Chondrocyte (in vitro differentiated cells): Measurements from ENCODE around the gene P2RY12. TPM values are rescaled to one million over a fixed set of nuclear protein-coding genes. Genes with fewer than 3 reads are reported as not detected.

Experiments used
- DNase-seq: peaks from one replicate; pipeline ENCODE4 v3.0.0; 2021; ENCODE audit warnings: mixed read lengths, low spot score
- H3K27ac Mint-ChIP-seq: one replicate; pipeline ENCODE4 v1.8.0; 2021; ENCODE audit warnings: mild to moderate bottlenecking, moderate library complexity, mixed read lengths; ENCODE audit not compliant: unreplicated experiment
- H3K27me3 Mint-ChIP-seq: 2 replicates; pipeline ENCODE4 v1.8.0; 2021; ENCODE audit warnings: low read depth, mixed read lengths
- H3K36me3 Mint-ChIP-seq: 2 replicates; pipeline ENCODE4 v1.8.0; 2021; ENCODE audit warnings: low read depth, mixed read lengths
- H3K4me1 Mint-ChIP-seq: 2 replicates; pipeline ENCODE4 v1.8.0; 2021; ENCODE audit warnings: low read depth, mild to moderate bottlenecking, mixed read lengths
- H3K4me3 Mint-ChIP-seq: one replicate; pipeline ENCODE4 v1.8.0; 2021; ENCODE audit warnings: mild to moderate bottlenecking, moderate library complexity, mixed read lengths; ENCODE audit not compliant: unreplicated experiment
- H3K9me3 Mint-ChIP-seq: 2 replicates; pipeline ENCODE4 v1.8.0; 2021; ENCODE audit warnings: low read depth, mixed read lengths
- CTCF ChIP-seq: fragments of 200-600 bp; sonication (generic); IDR thresholded peaks from 2 replicates; pipeline ENCODE4 v1.5.0; 2021; ENCODE audit warnings: antibody characterized with exemption, mild to moderate bottlenecking, moderate library complexity
- total RNA-seq: library from RNA; stranded (reverse); gene quantifications from 3 replicates; pipeline ENCODE4 v1.2.1, GENCODE V29; 2021

The P2RY12 gene
- total RNA-seq, 1 donor from 2014 or later = not detected

GRCh38 chr3:151318991-151319390 lies 65.6 kb downstream of the P2RY12 start:
- Mint-ChIP-seq H3K9me3 (peaks cover 9% of the 10 kb centered on the region), H3K4me1 (peaks cover 22% of the 10 kb centered on the region), H3K36me3 (peaks cover 1% of the 10 kb centered on the region), H3K4me3 (no peak overlapping the region), H3K27me3 (no peaks in the 10 kb centered on the region), H3K27ac (no peak overlapping the region)
- no peak for TF ChIP-seq CTCF
- DNase-seq = no peak

GRCh38 chr3:151318313-151318712 lies 66.2 kb downstream of the P2RY12 start:
- TF ChIP-seq CTCF = no peak
- Mint-ChIP-seq H3K27ac (no peak overlapping the region), H3K4me3 (no peak overlapping the region), H3K27me3 (no peaks in the 10 kb centered on the region), H3K4me1 (peaks cover 22% of the 10 kb centered on the region), H3K9me3 (peaks cover 9% of the 10 kb centered on the region), H3K36me3 (peaks cover 1% of the 10 kb centered on the region)
- no peak for DNase-seq

GRCh38 chr3:151316267-151316991 lies 68.1 kb downstream of the P2RY12 start, which contains the start of gene GPR87:
Gene GPR87, minus strand, starts transcription at chr3:151316820. Its CDS starts 16,720 bp downstream, at chr3:151300100.
- DNase-seq = no peak

GRCh38 chr3:151315846-151316245 lies 68.7 kb downstream of the P2RY12 start:
- H3K4me1 Mint-ChIP-seq = peaks cover 22% of the 10 kb centered on the region
- no peak for TF ChIP-seq CTCF
- H3K27me3 Mint-ChIP-seq = no peaks in the 10 kb centered on the region
- H3K4me3 Mint-ChIP-seq = no peak overlapping the region
- H3K9me3 Mint-ChIP-seq = peaks cover 9% of the 10 kb centered on the region
- no peak overlapping the region for H3K27ac Mint-ChIP-seq
- DNase-seq = no peak
- no peaks in the 10 kb centered on the region for H3K36me3 Mint-ChIP-seq

More at GRCh38 chr3:151316267-151316991, 68.1 kb downstream of the P2RY12 start, which contains the start of gene GPR87:
- Mint-ChIP-seq H3K36me3 (no peaks in the 10 kb centered on the region), H3K27me3 (no peaks in the 10 kb centered on the region), H3K27ac (no peak within 1 kb of the TSS), H3K4me1 (peaks cover 22% of the 10 kb centered on the region), H3K4me3 (no peak within 1 kb of the TSS), H3K9me3 (peaks cover 9% of the 10 kb centered on the region)
- no peak for TF ChIP-seq CTCF

- H3K4me1 Mint-ChIP-seq = peaks cover 22% of the 10 kb centered on the region
- no peak overlapping the region for H3K4me3 Mint-ChIP-seq
- peaks cover 9% of the 10 kb centered on the region for H3K9me3 Mint-ChIP-seq
- DNase-seq = no peak
- no peaks in the 10 kb centered on the region for H3K36me3 Mint-ChIP-seq
- H3K27ac Mint-ChIP-seq = no peak overlapping the region
- no peaks in the 10 kb centered on the region for H3K27me3 Mint-ChIP-seq
- no peak for TF ChIP-seq CTCF
These were observed 69.4 kb downstream of the P2RY12 start for GRCh38 chr3:151315136-151315535.
